ENCODE measurements around the gene DCLK1. TPM values are rescaled to one million over a fixed set of nuclear protein-coding genes. Genes with fewer than 3 reads are reported as not detected.

The DCLK1 gene
- total and polyA plus RNA-seq, 2 experiments from 2014 or later = 0.48 to 0.65 TPM

DNA sequence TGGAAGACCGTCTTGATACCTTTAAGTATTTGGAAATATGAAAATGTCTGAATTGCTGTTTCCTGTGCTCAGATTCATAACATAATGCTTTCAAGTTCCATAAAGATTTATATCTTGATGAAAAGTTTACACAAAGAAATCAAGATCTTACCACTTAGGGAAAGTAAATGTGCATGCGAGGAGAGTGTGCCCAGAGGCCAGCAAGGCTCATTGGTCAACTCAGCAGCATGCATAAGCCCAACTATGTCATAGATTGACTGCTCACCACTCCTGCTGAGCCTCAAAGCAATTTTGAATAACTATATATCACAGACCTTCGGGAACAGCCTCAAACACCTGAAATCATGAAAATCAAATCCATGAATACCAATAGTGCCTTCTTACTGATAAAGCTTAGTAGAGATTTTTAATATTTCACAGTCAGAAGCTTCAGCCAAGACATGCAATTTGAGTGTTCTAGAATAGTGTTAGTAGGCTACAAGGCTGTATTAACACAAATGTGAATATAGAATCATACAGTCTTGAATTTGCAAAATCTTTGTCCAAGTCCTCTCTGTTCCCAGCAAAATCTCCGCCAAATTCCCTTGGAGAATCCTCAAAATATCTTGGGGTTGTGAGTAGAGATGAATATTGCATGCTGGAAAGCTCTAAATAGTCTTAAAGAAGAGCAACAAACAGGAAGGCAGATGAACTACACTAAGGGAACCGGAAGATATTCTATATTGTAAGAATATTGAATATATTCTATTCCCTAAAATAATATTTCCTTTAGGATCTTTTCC lies 124.1 kb downstream of the DCLK1 start:
- H3K27ac ChIP-seq = no peak overlapping the region
- H3K27me3 ChIP-seq (replicated peaks; ENCODE audit: insufficient read depth) = no peaks in the 10 kb centered on the region
- no peak overlapping the region for H3K9ac ChIP-seq
- no peaks in the 10 kb centered on the region for H3K9me2 ChIP-seq (ENCODE audit: insufficient read depth)
- in situ Hi-C loops (cut with MboI) = no loop called here
- H3K4me1 ChIP-seq (ENCODE audit: insufficient read depth) = no peaks in the 10 kb centered on the region
- H3K9me3 ChIP-seq (ENCODE audit: low read depth) = no peaks in the 10 kb centered on the region
- H2AFZ ChIP-seq = no peak overlapping the region
- H3K4me3 ChIP-seq = no peak overlapping the region
- no peaks in the 10 kb centered on the region for H3F3A ChIP-seq (ENCODE audit: insufficient read depth)
- no peak overlapping the region for H3K4me2 ChIP-seq (ENCODE audit: unreplicated experiment)
- 42% methylated on average over 5 of the region's 5 CpGs for WGBS, 2 experiments (ENCODE audit: low coverage in 1 of 2, low lambda C conversion rate in 2 of 2, missing lambda C conversion rate in 2 of 2)
- no peaks in the 10 kb centered on the region for H3K36me3 ChIP-seq (ENCODE audit: low read depth)
- no peaks in the 10 kb centered on the region for H3K79me2 ChIP-seq (ENCODE audit: insufficient read depth)
- no peak for DNase-seq
- H4K20me1 ChIP-seq (ENCODE audit: insufficient read depth) = no peaks in the 10 kb centered on the region
- no peak for TF ChIP-seq EZH2 (IDR thresholded peaks at IDR 0.05; ENCODE audit: insufficient read depth, poor library complexity, severe bottlenecking)
- no peak for TF ChIP-seq EZH2phosphoT487 (IDR thresholded peaks at IDR 0.05; ENCODE audit: insufficient read depth, low read depth)

DNA sequence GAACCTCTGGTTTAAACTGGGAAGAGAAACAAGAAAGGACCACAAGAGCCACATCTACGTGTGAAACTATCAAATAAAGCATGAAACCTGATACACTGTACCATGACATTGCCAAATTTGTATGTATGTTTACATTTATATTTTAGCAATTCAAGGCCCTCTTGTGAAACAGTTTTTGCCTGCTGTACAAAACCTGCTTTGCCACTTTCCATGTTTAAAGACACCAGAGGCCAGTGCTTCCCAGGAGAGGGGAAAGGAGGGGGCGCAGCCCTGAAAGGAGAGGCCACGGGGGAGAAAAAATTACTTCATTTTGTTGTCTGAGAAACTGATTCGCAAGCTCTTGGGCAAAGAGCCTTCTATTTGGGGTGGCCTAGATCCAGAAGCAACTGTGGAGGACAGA lies 124.8 kb downstream of the DCLK1 start:
- H2AFZ ChIP-seq = no peak overlapping the region
- H3K4me1 ChIP-seq (ENCODE audit: insufficient read depth) = no peaks in the 10 kb centered on the region
- H3K27me3 ChIP-seq (replicated peaks; ENCODE audit: insufficient read depth) = no peaks in the 10 kb centered on the region
- H3K9me3 ChIP-seq (ENCODE audit: low read depth) = no peaks in the 10 kb centered on the region
- no peaks in the 10 kb centered on the region for H4K20me1 ChIP-seq (ENCODE audit: insufficient read depth)
- 47 to 52% methylated on average over 4 of the region's 4 CpGs for WGBS, 2 experiments (ENCODE audit: low coverage in 1 of 2, low lambda C conversion rate in 2 of 2, missing lambda C conversion rate in 2 of 2)
- H3K79me2 ChIP-seq (ENCODE audit: insufficient read depth) = no peaks in the 10 kb centered on the region
- H3K27ac ChIP-seq = no peak overlapping the region
- no peak for DNase-seq
- no peak overlapping the region for H3K9ac ChIP-seq
- H3K9me2 ChIP-seq (ENCODE audit: insufficient read depth) = no peaks in the 10 kb centered on the region
- no peak overlapping the region for H3K4me2 ChIP-seq (ENCODE audit: unreplicated experiment)
- no peaks in the 10 kb centered on the region for H3K36me3 ChIP-seq (ENCODE audit: low read depth)
- TF ChIP-seq EZH2 (IDR thresholded peaks at IDR 0.05; ENCODE audit: insufficient read depth, poor library complexity, severe bottlenecking) (no peak), EZH2phosphoT487 (IDR thresholded peaks at IDR 0.05; ENCODE audit: insufficient read depth, low read depth) (no peak)
- in situ Hi-C loops (cut with MboI) = no loop called here
- no peak overlapping the region for H3K4me3 ChIP-seq
- H3F3A ChIP-seq (ENCODE audit: insufficient read depth) = no peaks in the 10 kb centered on the region

DNA sequence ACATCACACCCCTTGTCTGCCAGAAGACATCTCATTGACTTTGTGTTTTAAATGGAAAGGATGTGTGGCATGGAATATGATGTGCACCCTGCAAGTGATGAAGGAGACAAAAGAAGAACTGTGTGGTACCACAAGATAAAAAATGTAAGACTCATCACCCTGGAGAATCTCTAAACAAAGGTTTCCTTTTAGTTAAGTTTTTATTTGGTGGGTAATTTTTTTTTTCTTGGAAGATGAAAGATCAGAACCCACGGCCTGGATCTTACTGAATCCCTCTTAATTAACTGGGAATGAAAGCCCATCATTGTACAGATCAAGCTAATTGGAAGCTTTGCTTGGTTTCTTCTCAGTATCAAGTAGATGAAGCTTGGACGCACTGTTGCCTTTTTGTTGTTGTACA lies 129.6 kb downstream of the DCLK1 start:
- H3F3A ChIP-seq (ENCODE audit: insufficient read depth) = no peaks in the 10 kb centered on the region
- no peaks in the 10 kb centered on the region for H3K36me3 ChIP-seq (ENCODE audit: low read depth)
- H3K27ac ChIP-seq = no peak overlapping the region
- H3K4me3 ChIP-seq = no peak overlapping the region
- no peak overlapping the region for H3K9ac ChIP-seq
- no peaks in the 10 kb centered on the region for H4K20me1 ChIP-seq (ENCODE audit: insufficient read depth)
- H3K79me2 ChIP-seq (ENCODE audit: insufficient read depth) = no peaks in the 10 kb centered on the region
- no peaks in the 10 kb centered on the region for H3K9me3 ChIP-seq (ENCODE audit: low read depth)
- H3K4me1 ChIP-seq (ENCODE audit: insufficient read depth) = no peaks in the 10 kb centered on the region
- TF ChIP-seq EZH2 (IDR thresholded peaks at IDR 0.05; ENCODE audit: insufficient read depth, poor library complexity, severe bottlenecking) (no peak), EZH2phosphoT487 (IDR thresholded peaks at IDR 0.05; ENCODE audit: insufficient read depth, low read depth) (no peak)
- no peaks in the 10 kb centered on the region for H3K27me3 ChIP-seq (replicated peaks; ENCODE audit: insufficient read depth)
- in situ Hi-C loops (cut with MboI) = no loop called here
- no peak overlapping the region for H3K4me2 ChIP-seq (ENCODE audit: unreplicated experiment)
- no peaks in the 10 kb centered on the region for H3K9me2 ChIP-seq (ENCODE audit: insufficient read depth)
- no peak overlapping the region for H2AFZ ChIP-seq
- DNase-seq = no peak
- WGBS, 2 experiments (ENCODE audit: low coverage in 1 of 2, low lambda C conversion rate in 2 of 2, missing lambda C conversion rate in 2 of 2) = 68 to 70% methylated on average over 2 of the region's 2 CpGs

DNA sequence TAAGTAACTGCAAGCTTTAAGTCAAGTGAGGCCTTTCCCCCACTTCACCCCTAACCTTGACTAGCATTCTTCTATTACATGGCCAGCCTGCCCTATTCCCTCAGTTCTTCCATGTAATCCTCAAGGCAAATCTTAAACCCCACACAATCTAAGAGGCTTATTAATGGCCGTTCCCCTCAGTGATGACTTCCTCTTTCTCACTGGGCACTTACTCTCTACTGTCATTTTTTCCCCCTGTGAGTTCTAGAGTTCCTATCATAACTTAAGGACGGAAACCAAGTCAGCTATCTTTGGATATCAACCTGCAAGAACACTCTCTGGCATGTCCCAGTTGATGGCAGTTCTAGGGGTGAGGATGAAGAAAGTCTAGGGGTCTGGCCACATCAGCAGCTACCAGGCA lies 131.2 kb downstream of the DCLK1 start:
- H3K4me3 ChIP-seq = no peak overlapping the region

More for the DNA sequence above, 131.2 kb downstream of the DCLK1 start:
- DNase-seq = no peak
- 41 to 61% methylated on average over 2 of the region's 2 CpGs for WGBS, 2 experiments (ENCODE audit: low coverage in 1 of 2, low lambda C conversion rate in 2 of 2, missing lambda C conversion rate in 2 of 2)
- in situ Hi-C loops (cut with MboI) = no loop called here
- Histone ChIP-seq H4K20me1 (ENCODE audit: insufficient read depth) (no peaks in the 10 kb centered on the region), H3F3A (ENCODE audit: insufficient read depth) (peaks cover 6% of the 10 kb centered on the region), H3K4me1 (ENCODE audit: insufficient read depth) (peaks cover 6% of the 10 kb centered on the region), H3K79me2 (ENCODE audit: insufficient read depth) (no peaks in the 10 kb centered on the region), H3K9ac (no peak overlapping the region), H3K4me2 (ENCODE audit: unreplicated experiment) (no peak overlapping the region), H3K27ac (no peak overlapping the region), H3K9me2 (ENCODE audit: insufficient read depth) (no peaks in the 10 kb centered on the region), H3K27me3 (replicated peaks; ENCODE audit: insufficient read depth) (no peaks in the 10 kb centered on the region), H3K36me3 (ENCODE audit: low read depth) (no peaks in the 10 kb centered on the region), H2AFZ (no peak overlapping the region), H3K9me3 (ENCODE audit: low read depth) (no peaks in the 10 kb centered on the region)
- TF ChIP-seq EZH2 (IDR thresholded peaks at IDR 0.05; ENCODE audit: insufficient read depth, poor library complexity, severe bottlenecking) = no peak
- no peak for TF ChIP-seq EZH2phosphoT487 (IDR thresholded peaks at IDR 0.05; ENCODE audit: insufficient read depth, low read depth)
